HG02623 (cell line): ENCODE data around the gene GRK5.
A peak's percentile ranks its signal among the peaks of the same experiment; 100 is the strongest.

ENCODE experiments used
- ATAC-seq: cut with Tn5 transposase; IDR thresholded peaks from one replicate; pipeline ENCODE4 v1.9.1; 2021; ENCODE audit warnings: moderate library complexity; ENCODE audit not compliant: unreplicated experiment

Gene GRK5

DNA sequence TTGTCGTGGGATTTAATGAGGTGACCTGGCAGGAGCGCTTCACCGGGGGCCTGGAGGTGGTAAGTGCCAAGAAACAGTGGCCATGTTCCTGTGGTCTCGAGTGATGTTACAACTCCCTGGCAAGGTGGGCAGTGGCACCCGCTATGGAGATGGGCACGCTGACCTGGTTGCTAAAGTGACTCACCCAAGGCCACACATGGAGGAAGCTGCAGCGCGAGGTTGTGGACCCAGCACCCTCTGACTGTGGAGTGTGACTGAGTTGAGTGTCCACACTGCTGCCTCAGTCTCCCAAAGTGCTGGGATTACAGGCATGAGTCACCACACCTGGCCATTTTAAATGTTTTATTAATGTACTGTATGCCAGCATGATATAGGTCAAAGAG is 261.9 kb downstream of the GRK5 start:
- no peak for ATAC-seq

DNA sequence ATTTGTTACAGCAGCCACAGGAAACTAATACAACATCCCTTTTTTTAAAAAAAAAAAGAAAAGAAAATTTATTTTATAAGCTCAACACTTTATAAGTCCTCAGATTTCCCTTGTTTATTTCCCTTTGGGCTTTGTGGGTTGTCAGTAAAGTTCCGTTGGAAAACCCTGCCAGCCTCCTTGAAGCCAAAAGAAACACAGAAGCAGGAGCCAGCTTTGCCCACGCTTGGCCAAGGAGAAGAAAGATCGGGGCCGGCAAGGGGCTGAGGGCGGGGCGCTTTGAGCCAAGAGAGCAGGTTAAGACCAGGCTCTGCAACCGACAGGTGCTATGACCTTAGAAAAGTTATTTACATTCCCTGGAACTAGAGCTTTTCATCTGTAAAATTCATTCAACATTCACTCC is 262.5 kb downstream of the GRK5 start:
- no peak for ATAC-seq

DNA sequence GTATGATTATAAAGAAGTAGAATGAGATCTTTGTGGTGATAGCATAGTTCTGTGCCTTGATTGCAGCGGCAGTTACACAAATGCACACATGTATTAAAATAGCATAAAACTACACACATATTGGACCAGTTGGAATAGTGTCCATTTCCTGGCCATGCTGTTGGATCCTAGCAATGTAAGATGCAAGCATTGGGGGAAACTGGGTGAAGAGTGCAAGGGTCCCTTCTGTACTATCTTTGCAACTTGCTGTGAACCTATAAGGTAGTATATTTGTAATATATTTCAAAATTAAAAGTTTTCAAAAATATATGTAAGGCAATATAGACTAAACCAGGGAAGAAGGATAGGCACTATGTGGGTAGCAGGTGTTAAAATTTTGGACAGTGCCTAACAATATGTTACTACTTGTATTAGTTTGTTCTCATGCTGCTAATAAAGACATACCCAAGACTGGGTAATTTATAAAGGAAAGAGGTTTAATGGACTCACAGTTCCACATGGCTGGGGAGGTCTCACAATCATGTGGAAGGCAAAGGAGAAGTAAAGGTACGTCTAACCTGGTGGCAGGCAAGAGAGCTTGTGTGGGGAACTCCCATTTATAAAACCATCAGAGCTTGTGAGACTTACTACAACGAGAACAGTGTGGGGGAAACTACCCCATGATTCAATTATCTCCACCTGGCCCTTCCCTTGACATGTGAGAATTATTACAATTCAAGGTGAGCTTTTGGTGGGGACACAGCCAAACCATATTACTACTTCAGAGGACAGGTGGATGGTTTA is 263.7 kb downstream of the GRK5 start:
- no peak for ATAC-seq

DNA sequence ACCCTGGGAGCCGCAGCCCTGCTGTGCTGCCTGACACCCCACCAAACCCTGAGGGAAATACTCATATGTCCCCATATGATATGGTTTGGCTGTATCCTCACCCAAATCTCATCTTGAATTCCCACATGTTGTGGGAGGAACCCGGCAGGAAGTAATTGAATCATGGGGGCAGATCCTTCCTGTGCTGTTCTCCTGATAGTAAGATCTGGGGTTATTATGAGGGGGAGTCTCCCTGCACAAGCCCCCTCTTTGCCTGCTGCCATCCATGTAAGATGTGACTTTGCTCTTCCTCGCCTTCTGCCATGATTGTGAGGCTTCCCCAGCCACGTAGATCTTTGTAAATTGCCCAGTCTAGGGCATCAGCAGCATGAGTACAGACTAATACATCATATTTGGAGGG is 266.4 kb downstream of the GRK5 start:
- no peak for ATAC-seq

DNA sequence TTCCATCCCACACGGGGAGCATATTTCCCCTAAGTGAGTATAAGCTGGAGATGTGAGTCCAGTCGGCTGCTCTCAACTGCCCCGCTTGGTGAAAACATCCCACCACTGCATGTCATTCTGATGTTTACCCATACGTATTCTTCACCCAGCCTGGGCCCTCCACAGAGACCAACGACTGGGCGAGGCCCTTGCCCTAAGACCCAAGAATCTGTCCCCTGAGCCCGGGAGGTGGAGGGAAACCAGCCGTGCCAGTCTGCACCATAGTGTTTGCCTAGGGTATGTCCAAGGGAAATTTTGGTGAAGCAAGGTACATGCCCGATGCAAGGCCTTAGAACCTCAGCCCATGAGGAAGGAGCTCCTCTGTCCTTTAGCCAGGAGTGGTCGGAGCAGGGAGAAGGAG is 267.2 kb downstream of the GRK5 start:
- no peak for ATAC-seq

DNA sequence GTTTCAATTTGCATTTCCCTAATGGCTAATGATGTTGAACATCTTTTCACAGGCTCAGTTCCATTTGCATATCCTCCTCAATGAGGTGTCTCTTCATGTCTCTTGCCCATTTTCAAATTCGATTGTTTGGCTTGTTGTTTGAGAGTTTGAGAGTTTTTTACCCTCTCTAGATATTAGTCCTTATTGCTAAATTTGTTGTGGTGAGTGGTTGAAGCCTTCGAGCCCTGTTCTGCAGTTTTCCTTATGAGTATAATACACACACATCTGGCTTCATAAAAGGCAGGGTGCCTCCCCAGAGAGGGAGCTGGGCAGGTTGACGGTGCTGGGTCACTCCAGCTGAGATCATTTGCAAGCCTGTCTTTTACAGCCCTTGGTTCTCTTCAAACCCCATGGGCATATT is 270.1 kb downstream of the GRK5 start:
- peak; percentile 55 for ATAC-seq

DNA sequence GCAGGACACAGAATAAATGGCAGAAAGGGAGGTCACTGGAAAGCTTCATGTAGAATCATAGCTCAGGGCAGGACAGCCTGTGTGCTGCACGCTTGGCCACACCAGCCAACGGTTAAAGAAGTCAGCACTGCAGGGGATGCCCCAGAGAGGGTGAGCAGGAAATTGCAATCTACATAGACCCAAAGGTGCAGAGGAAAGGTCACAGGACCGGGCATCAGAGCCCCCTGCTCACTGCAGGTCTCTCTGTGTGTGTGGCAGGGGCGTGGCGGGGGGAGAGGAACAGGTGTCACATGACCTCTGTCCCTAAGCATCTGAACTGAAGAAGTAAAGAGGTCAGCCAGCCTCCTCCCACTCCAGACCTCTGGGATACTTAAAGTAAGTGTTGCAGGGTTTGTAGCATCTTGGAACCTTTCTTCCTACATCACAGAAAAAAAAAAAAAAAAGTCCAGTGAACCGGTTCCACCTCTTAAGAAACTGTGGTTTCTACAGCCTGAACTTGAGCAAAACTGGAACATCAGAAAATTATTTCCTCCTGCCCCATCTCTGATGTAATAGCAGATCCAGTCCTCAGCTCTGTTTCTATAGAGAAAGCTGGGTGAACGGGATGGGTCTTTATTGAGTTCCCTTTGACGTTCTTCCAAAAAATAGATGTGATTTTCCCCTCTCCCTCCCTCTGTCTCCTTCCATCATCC is 270.9 kb downstream of the GRK5 start:
- ATAC-seq, result peak; percentile 73

DNA sequence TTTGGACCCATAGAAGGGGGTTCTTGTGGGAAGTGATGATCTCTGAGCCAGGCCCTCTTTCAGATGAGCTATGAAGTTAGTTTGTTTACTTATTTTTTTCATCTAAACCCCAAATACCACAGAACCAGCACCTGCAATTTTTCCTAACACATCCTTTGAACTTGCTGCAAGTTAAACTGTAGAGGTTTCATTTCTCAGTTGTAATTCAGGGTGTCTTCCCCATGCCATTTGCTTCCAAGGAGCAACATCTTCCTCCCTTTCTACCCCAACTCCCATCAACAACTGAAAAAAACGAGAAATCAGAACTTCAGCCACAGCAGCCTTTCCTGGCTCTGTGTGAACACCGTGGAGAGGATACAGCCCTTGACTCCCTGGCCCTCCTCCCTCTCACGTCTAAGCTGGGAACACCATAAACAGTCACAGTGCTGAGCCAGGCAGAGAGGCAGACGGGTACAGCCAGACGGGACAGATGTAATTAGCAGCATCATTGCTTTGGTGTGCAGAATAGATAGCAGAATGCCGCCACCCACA is 271.5 kb downstream of the GRK5 start:
- no peak for ATAC-seq

DNA sequence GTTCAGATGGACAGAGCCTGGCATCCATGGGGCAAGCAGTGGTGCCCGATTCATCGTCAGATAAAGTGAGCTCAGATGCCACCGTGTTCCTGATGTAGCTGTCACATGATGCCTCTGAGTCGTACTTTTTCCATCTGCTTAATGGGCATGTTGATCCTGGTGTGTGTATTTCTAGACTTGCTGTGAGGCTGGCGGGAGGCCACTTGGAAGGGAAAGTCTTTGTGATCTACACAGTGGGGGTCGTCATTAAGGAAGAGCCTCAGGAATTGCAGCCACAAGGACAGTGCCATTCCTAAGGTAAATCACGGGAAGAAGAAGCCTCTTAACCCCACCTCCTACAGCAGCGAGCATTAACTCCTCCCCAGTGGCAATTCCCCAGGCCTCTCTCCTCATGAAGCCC is 272.2 kb downstream of the GRK5 start:
- no peak for ATAC-seq

DNA sequence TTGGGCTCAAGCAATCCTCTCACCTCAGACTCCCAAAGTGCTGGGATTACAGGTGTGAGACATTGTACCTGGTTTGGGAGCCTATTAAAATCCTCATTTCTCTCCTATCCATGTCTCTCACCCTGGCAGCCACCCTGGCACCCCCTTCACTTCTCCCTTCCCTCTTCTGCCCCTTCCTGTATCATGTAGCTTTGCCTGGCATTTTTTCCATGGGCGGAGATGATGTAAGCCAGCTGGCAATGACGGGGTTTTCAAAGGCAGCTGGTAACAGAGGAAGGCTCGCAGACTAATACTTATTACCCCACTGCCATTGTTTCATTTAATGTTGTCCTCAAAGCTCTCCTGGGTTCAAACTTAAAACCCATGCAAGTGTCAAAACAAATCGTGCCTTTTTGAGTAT is 273.3 kb downstream of the GRK5 start:
- no peak for ATAC-seq

DNA sequence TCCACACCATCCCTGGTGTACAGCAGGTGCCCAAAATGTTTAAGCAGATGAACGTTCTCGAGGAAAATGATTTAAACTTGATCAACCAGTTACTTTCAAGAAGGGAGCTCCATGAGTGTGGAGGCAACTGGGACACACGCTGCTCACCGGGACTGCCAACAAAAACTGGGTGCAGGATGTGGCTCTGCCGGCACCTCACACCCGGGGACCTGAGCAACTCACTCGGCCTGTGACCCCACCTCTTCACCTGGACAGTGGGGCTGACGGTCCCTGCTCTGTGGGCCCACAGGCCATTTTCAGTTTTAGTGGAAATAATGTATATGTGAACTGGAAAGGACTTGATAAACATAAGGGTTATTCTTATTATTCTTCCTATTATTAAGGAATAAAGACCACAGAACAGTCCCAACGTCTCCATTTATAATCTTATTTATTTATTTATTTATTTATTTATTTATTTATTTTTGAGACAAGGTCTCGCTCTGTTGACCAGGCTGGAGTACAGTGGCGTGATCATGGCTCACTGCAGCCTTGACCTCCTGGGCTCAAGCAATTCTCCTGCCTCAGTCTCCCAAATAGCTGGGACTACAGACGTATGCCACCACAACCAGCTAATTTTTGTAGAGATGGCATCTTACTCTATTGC is 274.5 kb downstream of the GRK5 start:
- ATAC-seq, result no peak

DNA sequence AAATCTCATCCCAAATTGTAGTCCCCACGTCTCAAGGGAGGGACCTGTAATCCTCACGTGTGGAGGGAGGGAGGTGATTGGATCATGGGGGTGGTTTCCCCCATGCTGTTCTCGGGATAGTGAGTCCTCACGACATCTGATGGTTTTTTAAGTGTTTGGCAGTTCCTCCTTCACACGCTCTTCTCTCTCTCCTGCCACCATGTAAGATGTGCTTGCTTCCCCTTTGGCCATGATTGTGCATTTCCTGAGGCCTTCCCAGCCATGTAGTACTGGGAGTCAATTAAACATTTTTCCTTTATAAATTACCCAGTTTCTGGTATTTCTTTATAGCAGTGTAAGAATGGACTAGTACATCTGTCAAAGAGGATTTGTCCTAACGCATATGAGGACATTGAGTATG is 275.6 kb downstream of the GRK5 start:
- ATAC-seq, result no peak

DNA sequence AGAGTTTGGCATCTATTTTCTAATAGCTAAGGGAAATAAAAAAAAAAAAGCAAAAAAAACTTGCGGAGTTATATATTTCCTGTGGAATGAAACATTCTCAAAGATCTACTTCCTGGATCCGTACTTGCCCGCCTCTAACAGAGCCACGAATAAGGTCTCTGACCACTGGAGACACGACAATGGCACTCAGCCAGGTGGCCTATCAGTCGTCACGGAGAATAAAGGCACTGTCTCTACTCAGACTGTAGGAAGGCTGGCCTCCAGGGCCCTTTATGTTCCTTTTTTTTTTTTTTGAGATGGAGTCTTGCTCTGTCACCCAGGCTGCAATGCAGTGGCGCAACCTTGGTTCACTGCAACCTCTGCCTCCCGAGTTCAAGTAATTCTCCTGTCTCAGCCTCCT is 276.5 kb downstream of the GRK5 start:
- no peak for ATAC-seq

DNA sequence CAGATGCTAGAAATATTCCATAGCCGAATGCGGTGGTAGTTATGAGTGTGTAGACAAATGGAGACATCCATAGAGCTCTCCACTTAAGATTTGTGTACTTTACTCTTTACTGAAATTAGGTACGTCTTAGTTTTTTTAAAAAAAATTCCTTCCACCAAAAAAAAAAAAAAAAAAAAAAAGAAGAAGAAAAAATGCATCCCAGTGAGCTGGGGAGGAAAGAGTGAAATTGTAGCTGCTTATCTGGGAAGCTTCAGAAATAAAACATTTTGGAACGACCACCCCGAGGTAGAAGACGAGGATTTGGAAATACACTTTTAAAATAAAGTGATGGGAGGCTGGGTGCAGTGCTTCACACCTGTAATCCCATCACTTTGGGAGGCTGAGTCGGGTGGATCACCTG is 281.3 kb downstream of the GRK5 start:
- no peak for ATAC-seq

DNA sequence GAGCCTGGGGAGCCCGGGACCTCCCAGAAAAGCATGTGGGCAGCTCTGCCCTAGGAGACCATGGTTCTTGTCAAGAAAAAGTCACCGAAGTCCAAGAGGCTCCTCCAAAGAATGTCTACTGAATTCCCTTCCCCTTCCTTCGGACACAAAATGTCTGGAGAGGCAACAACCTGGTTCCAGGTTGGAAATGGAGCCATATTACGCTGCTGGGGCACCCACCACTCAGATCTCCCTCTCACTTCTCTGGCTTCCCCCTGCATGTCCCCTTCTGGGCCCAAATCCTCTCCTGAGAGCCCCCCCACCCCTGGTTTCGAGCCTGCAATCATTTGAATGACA is 282.6 kb downstream of the GRK5 start:
- no peak for ATAC-seq

DNA sequence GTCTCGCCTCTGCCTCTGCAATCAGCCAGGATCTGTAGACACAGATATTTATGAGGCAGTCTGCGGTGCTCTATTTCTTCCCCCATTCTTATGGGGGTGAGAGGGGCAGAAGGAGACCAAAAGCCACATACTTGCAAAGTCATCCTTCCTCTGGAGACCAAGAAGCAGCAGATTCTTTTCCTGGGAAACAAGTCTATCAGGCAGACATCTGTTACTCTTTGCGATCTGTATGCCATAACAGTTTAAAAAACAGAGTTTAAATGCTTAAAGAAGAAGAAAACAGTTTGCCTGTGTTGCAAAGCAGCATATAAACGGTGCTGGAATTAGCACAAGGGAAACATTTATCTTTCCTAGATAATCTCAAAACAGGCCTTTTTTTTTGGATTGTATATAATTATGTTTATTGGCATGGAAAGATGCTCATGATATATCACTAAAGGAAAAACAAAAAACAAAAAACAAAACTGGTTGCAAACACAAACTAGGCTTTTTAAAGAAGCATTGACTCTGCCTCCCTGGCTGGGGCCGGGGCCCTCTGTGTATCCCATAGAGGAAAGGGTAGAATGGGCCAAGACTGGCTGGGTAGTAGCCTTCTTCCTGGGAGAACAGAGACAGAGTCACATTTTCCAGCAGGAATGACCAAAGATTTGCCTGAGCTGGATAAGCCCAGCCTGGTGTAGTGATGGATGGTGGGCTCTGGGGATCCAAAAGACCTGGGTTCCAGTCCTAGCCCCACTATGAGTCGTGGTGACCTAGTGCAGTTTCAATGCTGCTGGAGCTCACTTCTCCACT is 284.8 kb downstream of the GRK5 start:
- no peak for ATAC-seq

DNA sequence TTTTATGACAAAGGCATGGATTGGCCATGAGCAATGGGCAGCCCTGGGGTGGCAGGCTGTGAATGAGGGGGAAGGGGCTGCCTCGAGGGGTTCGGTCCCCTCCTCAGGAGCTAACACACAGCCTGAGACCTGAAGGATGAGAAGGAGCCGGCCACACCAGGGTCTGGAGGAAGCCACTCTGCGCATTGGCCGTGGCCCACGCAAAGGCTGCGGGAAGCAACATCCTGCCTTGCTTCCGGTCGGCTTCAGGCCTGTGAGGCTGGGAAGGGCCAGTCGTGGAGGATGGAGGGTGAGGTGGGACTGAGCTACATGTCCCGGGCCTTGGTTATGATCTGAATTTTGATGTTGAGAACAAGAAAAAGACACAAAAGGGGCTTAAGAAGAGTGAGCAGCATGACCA is 285.8 kb downstream of the GRK5 start:
- no peak for ATAC-seq

DNA sequence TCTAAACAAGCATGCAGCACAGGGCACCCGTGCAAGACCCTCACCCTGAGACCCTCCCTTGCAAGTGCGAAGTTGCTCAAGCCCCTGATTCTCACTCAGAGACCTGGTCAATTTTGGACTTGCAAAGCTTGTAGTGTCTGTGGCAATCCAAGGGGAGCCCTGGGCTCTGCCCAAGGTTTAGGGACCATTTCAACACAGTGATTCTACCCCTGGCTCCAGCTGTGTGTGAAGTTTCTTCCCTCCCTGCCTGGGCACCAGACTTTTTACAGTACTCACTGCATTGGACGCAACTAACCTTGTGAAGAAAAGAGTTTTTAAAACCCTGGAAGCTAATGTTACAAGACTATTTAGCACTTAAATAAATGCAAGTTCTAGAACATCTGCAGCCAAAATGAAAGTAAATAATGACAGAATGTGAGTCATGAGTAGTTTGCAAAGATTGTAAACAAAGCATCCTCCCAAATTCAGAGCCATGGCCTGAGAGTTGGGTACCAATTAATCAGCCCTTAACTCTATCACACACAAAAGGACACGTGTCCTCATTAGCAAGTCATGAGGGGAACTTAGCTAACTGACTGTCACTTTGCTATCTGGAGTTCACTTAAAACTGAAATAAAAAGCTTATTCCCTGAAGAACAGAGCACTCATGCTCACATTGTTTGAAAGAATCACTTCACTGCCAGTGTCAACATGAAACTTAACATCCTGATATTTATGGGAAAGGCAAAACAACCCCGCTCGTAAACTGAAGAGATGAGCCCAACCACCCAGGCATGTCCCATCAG is 287.1 kb downstream of the GRK5 start:
- no peak for ATAC-seq

DNA sequence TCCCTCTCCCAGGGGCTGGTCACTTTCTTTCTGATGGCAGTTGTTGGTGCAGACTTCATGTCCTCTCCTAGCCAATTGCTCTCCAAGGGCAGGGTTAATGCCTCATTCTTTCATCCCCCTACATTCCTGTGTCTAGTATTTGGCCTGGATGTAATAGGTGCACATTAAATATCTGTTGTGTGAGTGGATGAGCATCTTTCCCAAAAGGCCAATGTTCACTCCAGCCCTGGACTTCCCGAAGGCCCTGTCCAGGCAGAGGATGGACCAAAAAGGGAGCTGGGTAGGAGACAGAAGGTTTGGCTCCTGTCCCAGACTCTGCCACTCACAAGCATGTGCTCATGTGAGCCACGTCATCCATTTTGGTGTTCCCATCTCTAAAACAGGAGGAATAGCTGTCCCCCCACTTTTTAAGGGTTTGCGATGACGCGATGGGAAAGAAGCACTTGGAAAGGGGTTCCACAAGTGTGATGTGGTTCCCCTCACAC is 287.7 kb downstream of the GRK5 start:
- ATAC-seq, result no peak

DNA sequence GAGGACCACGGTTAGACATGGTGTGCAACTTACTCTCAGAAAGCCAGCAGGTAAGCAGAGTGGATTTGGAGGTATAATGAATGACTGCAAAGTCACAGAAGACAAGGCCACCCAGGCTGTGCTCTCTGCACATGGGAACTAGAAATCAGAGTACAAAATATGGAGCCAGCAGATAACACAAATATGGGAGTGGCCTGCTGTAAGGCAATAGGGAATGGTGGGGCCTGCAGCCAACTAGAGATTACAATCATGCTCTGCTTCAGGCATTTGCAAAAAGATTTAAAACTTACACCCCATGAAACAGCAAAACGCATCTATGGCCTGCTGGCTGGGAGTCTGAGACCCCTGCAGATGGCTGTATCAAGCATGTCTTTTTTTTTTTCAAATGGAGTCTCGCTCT is 288.2 kb downstream of the GRK5 start:
- ATAC-seq, result no peak
